ENCODE results near the gene STX11. TPM values are rescaled to one million over a fixed set of nuclear protein-coding genes. Genes with fewer than 3 reads are reported as not detected.

The STX11 gene
- total RNA-seq: 20.9 and 26.5 TPM in 2 replicates

DNA sequence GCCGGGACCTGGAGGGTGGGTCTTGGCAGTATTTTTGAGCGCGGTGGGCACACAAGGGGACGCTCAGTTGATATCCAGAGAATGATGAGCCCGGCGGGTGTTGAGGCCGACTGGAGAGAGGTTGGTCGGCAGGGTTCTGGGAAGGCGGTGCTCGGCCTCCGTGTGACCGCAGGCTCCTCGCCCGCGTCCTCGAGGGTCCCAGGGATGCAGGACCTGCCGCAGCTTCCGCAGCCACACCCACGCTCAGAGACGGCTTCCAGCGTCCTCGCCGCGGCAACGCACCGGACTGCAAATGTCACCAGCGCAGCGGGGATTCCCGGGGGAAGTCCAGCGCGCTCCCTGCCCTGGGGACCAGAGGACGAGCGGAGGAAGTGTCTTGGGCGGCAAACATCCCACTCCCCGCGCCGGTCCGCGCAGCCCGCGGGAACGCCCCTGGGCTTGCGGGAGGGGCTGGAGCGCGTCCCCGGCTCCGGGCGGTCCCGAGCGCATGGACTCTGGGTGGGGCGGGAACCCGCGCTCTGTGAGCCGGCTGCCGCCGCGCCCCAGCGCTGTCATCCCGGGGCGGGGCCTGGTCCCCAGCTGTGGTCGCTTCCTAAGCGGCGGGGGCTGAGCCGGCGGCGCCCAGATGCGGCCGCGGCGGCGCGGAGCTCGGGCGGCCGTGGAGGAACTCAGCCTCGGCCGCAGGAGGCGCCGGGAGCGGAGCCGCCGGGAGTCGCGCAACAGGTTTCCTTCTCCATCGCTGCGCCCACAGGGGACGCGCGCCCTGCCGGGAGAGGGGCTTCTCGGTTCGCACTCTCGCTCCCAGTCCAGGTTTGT lies at the start of gene STX11:
Gene STX11, plus strand, starts transcription at position 624 of the 816 bp plus-strand sequence. CDS start 36,111 bp downstream, outside the sequence.

Other genes with a start within 250 kb of the STX11 start
- gene PLAGL1, start 142.3 kb upstream of the STX11 start, total RNA-seq: 10.8 and 13.0 TPM in 2 replicates
- 226 and 291 TPM in 2 replicates for gene SF3B5, start 54.9 kb upstream of the STX11 start, total RNA-seq
- gene UTRN, start 134.8 kb downstream of the STX11 start, total RNA-seq: 127 and 180 TPM in 2 replicates